Trophoblast cell (in vitro differentiated cells and primary cell): ENCODE measurements around the gene CCDC150.
"Not testable (repeated sequence)": the region's sequence is repeated elsewhere in the genome, so short reads cannot be mapped to it uniquely, and the experiment has no call there.

Experiments
- DNase-seq, 2 donors: peaks; one replicate each; pipeline ENCODE4 v3.0.0-alpha.2; 2016
- H2AFZ ChIP-seq: 2 replicates; pipeline ENCODE4 v1.6.1; 2013; ENCODE audit warnings: low read length, moderate library complexity, mild to moderate bottlenecking; ENCODE audit not compliant: insufficient read depth, poor library complexity
- H2AK5ac ChIP-seq: 2 replicates; pipeline ENCODE4 v1.6.1; 2013; ENCODE audit warnings: mild to moderate bottlenecking, low read length
- H2BK120ac ChIP-seq: 2 replicates; pipeline ENCODE4 v1.6.1; 2013; ENCODE audit warnings: low read length, mild to moderate bottlenecking, moderate library complexity; ENCODE audit not compliant: insufficient read depth, poor library complexity
- H2BK12ac ChIP-seq: 2 replicates; pipeline ENCODE4 v1.6.1; 2013; ENCODE audit warnings: mild to moderate bottlenecking, low read length, moderate library complexity
- H2BK5ac ChIP-seq: 2 replicates; pipeline ENCODE4 v1.6.1; 2013; ENCODE audit warnings: low read length, low read depth, moderate library complexity, mild to moderate bottlenecking; ENCODE audit not compliant: poor library complexity
- H3K14ac ChIP-seq: 2 replicates; pipeline ENCODE4 v1.6.1; 2013; ENCODE audit warnings: mild to moderate bottlenecking, low read length
- H3K18ac ChIP-seq: 2 replicates; pipeline ENCODE4 v1.6.1; 2013; ENCODE audit warnings: mild to moderate bottlenecking, low read length
- H3K23ac ChIP-seq: 2 replicates; pipeline ENCODE4 v1.6.1; 2013; ENCODE audit warnings: low read length
- H3K27ac ChIP-seq: 2 replicates; pipeline ENCODE4 v1.5.1; 2013; ENCODE audit warnings: low read depth, mild to moderate bottlenecking, inconsistent platforms, low read length, moderate library complexity
- H3K27me3 ChIP-seq: 2 replicates; pipeline ENCODE4 v1.6.1; 2013; ENCODE audit warnings: inconsistent platforms, mild to moderate bottlenecking, low read length, moderate library complexity; ENCODE audit not compliant: insufficient read depth
- H3K36me3 ChIP-seq, 2 experiments: 1 replicate in 1 of 2; 2 replicates in 1 of 2; pipeline ENCODE4 v1.6.1; 2013; ENCODE audit warnings: low read length in 2 of 2, mild to moderate bottlenecking in 2 of 2, moderate library complexity in 1 of 2; ENCODE audit not compliant: insufficient read depth in 2 of 2, control insufficient read depth in 1 of 2
- H3K4ac ChIP-seq: 2 replicates; pipeline ENCODE4 v1.6.1; 2013; ENCODE audit warnings: low read depth, mild to moderate bottlenecking, low read length, moderate library complexity
- H3K4me1 ChIP-seq, 2 experiments: 1 replicate in 1 of 2; 2 replicates in 1 of 2; pipeline ENCODE4 v1.6.1; 2013; ENCODE audit warnings: low read length in 2 of 2, mild to moderate bottlenecking in 2 of 2, moderate library complexity in 1 of 2; ENCODE audit not compliant: insufficient read depth in 2 of 2, control insufficient read depth in 1 of 2
- H3K4me2 ChIP-seq: 2 replicates; pipeline ENCODE4 v1.6.1; 2013; ENCODE audit warnings: inconsistent platforms, mild to moderate bottlenecking, low read length, moderate library complexity
- H3K4me3 ChIP-seq: 2 replicates; pipeline ENCODE4 v1.5.1; 2013; ENCODE audit warnings: mild to moderate bottlenecking, low read depth, low read length, inconsistent platforms
- H3K79me1 ChIP-seq: one replicate; pipeline ENCODE4 v1.6.1; 2013; ENCODE audit warnings: low read length
- H3K79me2 ChIP-seq: 2 replicates; pipeline ENCODE4 v1.6.1; 2013; ENCODE audit warnings: low read length, mild to moderate bottlenecking; ENCODE audit not compliant: control insufficient read depth, insufficient read depth, poor library complexity
- H3K9ac ChIP-seq: 2 replicates; pipeline ENCODE4 v1.6.1; 2013; ENCODE audit warnings: mild to moderate bottlenecking, low read length
- H3K9me3 ChIP-seq: 2 replicates; pipeline ENCODE4 v1.6.1; 2013; ENCODE audit warnings: low read depth, mild to moderate bottlenecking, control low read depth, inconsistent platforms, low read length; ENCODE audit not compliant: insufficient read depth
- H4K12ac ChIP-seq: 2 replicates; pipeline ENCODE4 v1.6.1; 2013; ENCODE audit warnings: low read depth, mild to moderate bottlenecking, low read length, moderate library complexity
- H4K8ac ChIP-seq: 2 replicates; pipeline ENCODE4 v1.6.1; 2013; ENCODE audit warnings: low read depth, mild to moderate bottlenecking, low read length, moderate library complexity
- H4K91ac ChIP-seq: one replicate; pipeline ENCODE4 v1.6.1; 2013; ENCODE audit warnings: low read depth, mild to moderate bottlenecking, low read length, moderate library complexity
- WGBS: extraction: QIAGEN DNeasy Blood & Tissue Kit; methylation state at CpG from one replicate; pipeline ENCODE4 v1.1.7; 2013; ENCODE audit warnings: missing lambda C conversion rate; ENCODE audit not compliant: insufficient read length, insufficient coverage; ENCODE audit errors: extremely low coverage; 5-methylcytosine and 5-hydroxymethylcytosine counted together

CCDC150 gene

GRCh38 chr2:196725882-196726281 is 86.4 kb downstream of the CCDC150 start:
- no CpG with 5 or more reads among the region's 4 CpGs for WGBS
- no peak overlapping the region for H4K91ac ChIP-seq
- H3K14ac ChIP-seq: no peak overlapping the region

GRCh38 chr2:196729418-196729817 is 89.9 kb downstream of the CCDC150 start:
- Histone ChIP-seq H3K27ac (no peak overlapping the region), H4K8ac (no peak overlapping the region), H2AK5ac (no peak overlapping the region), H3K27me3 (no peaks in the 10 kb centered on the region), H3K4me2 (no peak overlapping the region), H2BK5ac (no peak overlapping the region), H3K4me3 (no peak overlapping the region), H3K4ac (no peak overlapping the region), H4K12ac (no peak overlapping the region), H3K79me2 (no peaks in the 10 kb centered on the region), H3K9ac (no peak overlapping the region), H3K36me3 (peaks cover 0 to 2% of the 10 kb centered on the region in 2 experiments), H2AFZ (no peak overlapping the region), H3K18ac (no peak overlapping the region), H2BK12ac (no peak overlapping the region), H3K9me3 (no peaks in the 10 kb centered on the region), H3K23ac (peak overlapping the region; percentile 74), H3K4me1 (no peaks in the 10 kb centered on the region), H3K14ac (no peak overlapping the region), H2BK120ac (no peak overlapping the region), H4K91ac (no peak overlapping the region), H3K79me1 (no peaks in the 10 kb centered on the region)
- no peak for DNase-seq
- WGBS: no CpG with 5 or more reads among the region's 2 CpGs

More at GRCh38 chr2:196725882-196726281, 86.4 kb downstream of the CCDC150 start:
- Histone ChIP-seq H2AK5ac (no peak overlapping the region), H4K12ac (no peak overlapping the region), H4K8ac (no peak overlapping the region), H3K79me2 (no peaks in the 10 kb centered on the region), H3K4me2 (no peak overlapping the region), H3K27me3 (no peaks in the 10 kb centered on the region), H3K27ac (no peak overlapping the region), H2BK120ac (no peak overlapping the region), H3K9me3 (no peaks in the 10 kb centered on the region), H2BK5ac (no peak overlapping the region), H3K9ac (no peak overlapping the region), H2AFZ (no peak overlapping the region), H3K36me3 (no peaks in the 10 kb centered on the region), H3K4me1 (no peaks in the 10 kb centered on the region), H3K18ac (no peak overlapping the region), H3K79me1 (no peaks in the 10 kb centered on the region), H2BK12ac (no peak overlapping the region), H3K23ac (no peak overlapping the region), H3K4ac (no peak overlapping the region), H3K4me3 (no peak overlapping the region)
- no peak for DNase-seq

GRCh38 chr2:196736646-196737045 is 97.1 kb downstream of the CCDC150 start:
- H2AFZ ChIP-seq: not testable (repeated sequence)

GRCh38 chr2:196737046-196737445 is 97.5 kb downstream of the CCDC150 start:
- no peak overlapping the region for H4K8ac ChIP-seq
- H3K4me1 ChIP-seq: no peaks in the 10 kb centered on the region
- H2BK12ac ChIP-seq: no peak overlapping the region
- DNase-seq: peak; percentile 10 to 67
- H3K36me3 ChIP-seq: no peaks in the 10 kb centered on the region
- no peak overlapping the region for H3K27ac ChIP-seq
- H3K9ac ChIP-seq: no peak overlapping the region
- H3K27me3 ChIP-seq: no peaks in the 10 kb centered on the region
- H2AK5ac ChIP-seq: no peak overlapping the region
- H3K23ac ChIP-seq: no peak overlapping the region
- no peak overlapping the region for H4K91ac ChIP-seq
- H4K12ac ChIP-seq: no peak overlapping the region
- H3K4ac ChIP-seq: no peak overlapping the region
- H3K14ac ChIP-seq: no peak overlapping the region
- no peaks in the 10 kb centered on the region for H3K9me3 ChIP-seq
- H3K4me3 ChIP-seq: no peak overlapping the region
- no peaks in the 10 kb centered on the region for H3K79me1 ChIP-seq
- H2BK120ac ChIP-seq: no peak overlapping the region
- H2AFZ ChIP-seq: no peak overlapping the region
- no peaks in the 10 kb centered on the region for H3K79me2 ChIP-seq
- H3K18ac ChIP-seq: no peak overlapping the region
- no peak overlapping the region for H3K4me2 ChIP-seq
- no CpG with 5 or more reads among the region's 2 CpGs for WGBS
- no peak overlapping the region for H2BK5ac ChIP-seq

More at GRCh38 chr2:196736646-196737045, 97.1 kb downstream of the CCDC150 start:
- H3K4ac ChIP-seq, DNase-seq, H4K8ac ChIP-seq, H2AK5ac ChIP-seq, H3K4me3 ChIP-seq, H3K79me2 ChIP-seq, H3K18ac ChIP-seq, H3K27ac ChIP-seq, H3K9ac ChIP-seq, H3K4me1 ChIP-seq, H3K4me2 ChIP-seq, H3K36me3 ChIP-seq, H2BK120ac ChIP-seq, H4K91ac ChIP-seq, H2BK12ac ChIP-seq, H2BK5ac ChIP-seq, H3K27me3 ChIP-seq, H3K79me1 ChIP-seq, H3K23ac ChIP-seq, H3K9me3 ChIP-seq, H4K12ac ChIP-seq, H3K14ac ChIP-seq: not testable (repeated sequence)
